ENCODE measurements around the gene WNT7B.

Gene WNT7B

DNA sequence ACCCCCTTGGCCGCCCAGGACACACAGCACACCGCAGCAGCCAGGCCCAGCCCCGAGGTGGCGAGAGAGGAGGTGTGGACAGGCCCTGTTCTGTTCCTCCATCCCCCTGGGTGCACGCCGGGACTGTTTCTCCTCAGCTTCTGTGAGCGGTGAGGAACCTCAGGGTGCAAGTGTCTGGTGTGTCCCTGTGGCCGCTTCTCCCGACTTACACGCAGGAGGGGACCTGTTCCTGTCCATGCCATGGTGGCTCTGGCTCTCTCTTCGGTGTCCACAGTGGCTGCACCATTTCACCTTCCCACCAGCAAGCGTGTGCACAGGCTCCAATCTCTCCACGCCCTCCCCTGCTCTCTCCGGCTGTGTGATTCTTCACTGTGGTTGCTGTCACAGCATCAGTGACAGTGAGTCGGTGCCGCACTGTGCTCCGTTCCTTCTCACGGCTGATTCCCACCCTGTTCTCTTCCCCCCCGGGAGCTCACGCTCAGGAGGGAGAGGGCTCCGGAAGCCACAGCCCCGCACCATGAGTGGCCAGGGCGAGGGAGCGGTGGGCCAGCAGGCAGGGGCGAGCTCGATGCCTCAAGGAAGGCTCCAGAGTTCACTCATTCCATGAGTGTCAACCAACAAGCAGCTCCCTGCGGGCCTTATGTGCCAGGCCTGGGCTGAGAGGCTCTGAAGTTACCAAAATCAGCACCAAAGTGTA, 18.6 kb upstream of the WNT7B start:
- no peak for DNase-seq (ENCODE audit: low read depth)

DNA sequence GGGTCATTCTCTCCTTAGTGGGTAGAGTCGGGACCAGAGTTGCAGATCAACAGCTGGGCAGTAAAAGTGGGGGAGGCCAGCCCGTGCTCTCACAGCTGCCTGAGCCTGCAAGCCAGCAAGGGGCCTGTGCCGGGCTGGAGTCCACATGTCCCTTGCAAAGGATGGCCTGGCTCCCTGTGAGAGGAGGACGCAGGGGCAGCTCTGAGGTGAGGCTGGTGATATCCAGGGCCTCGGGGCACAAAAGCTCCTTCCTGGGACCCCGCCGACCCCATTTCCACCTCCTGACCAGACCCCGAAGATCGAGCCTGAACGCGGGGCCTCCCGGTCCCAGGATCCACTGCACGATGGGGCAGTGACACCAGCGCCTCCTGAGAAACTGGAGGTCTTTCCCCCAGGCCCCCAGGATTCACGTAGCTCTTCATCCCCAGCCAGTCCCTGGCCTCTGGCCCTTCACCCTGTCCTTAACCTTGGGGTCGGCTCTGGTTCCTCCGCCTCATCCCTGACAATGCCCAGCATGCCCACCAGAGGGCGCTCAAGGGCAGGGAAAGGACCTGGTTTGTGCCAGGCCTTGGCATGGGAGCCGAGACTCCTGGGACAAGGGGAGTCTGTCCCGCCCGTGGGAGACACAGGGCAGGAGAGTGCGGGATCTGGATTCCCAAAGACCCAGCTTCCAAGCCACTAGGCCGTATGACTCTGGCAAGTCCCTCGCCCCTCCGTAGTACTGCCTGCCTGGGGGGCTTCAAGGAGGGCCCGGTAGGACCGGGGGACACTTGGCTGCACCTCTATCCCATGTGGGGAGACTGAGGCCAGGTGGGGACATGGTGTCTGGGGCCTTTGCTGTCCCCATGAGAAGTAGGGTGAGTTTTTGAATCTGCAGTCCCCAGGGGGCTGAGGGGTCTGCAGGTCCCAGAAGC, 17.8 kb upstream of the WNT7B start:
- peak; percentile 84 for DNase-seq (ENCODE audit: low read depth)

DNA sequence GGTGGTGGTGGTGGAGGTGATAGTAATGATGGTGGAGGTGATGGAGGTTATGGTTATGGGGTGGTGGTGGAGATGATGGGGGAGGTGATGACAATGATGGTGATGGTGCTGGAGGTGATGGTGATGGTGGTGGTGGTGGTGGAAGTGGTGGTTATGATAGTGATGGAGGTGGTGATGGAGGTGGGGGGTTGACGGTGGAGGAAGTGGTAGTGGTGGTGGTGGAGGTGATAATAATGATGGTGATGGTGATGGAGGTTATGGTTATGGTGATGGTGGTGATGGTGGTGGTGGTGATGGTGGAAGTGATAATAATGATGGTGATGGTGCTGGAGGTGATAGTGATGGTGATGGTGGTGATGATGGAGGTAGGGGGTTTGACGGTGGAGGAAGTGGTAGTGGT, 16.9 kb upstream of the WNT7B start:
- no peak for DNase-seq (ENCODE audit: low read depth)

DNA sequence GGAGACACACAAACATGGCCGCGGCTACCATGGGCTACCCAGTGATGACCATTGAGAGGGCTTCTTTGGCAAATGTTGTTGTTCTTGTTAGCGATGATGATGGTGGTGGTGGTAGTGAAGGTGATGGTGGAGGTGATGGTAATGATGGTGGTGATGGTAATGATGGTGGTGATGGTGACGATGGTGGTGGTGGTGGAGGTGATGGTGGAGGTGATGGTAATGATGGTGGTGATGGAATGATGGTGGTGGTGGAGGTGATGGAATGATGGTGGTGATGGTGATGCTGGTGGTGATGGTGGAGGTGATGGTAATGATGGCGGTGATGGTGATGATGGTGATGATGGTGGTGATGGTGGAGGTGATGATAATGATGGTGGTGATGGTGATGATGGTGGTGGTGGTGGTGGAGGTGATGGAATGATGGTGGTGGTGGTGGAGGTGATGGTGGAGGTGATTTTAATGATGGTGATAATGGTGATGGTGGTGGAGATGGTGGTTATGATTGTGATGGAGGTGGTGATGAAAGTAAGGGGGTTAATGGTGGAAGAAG, 16.3 kb upstream of the WNT7B start:
- DNase-seq (ENCODE audit: low read depth) = no peak

DNA sequence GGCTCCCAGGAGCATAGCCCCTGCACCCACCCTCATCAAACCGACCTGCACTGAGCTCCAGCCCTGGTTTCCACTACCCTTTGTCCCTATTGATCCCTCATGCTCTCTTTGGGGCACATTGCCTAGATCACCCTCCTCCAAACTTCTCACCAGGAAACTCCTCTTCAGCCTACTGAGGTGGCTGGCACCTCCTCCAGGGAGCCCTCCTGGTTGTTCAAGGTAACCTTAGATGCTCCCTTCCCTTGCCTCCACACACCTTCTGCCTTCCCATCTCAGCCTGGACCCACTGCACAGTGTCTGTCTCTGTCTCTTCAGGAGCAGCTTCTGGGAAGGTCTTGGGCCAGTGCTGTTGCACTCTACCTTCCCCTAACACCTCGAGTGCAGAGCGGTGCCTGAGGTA, 15.8 kb upstream of the WNT7B start:
- DNase-seq (ENCODE audit: low read depth) = no peak

DNA sequence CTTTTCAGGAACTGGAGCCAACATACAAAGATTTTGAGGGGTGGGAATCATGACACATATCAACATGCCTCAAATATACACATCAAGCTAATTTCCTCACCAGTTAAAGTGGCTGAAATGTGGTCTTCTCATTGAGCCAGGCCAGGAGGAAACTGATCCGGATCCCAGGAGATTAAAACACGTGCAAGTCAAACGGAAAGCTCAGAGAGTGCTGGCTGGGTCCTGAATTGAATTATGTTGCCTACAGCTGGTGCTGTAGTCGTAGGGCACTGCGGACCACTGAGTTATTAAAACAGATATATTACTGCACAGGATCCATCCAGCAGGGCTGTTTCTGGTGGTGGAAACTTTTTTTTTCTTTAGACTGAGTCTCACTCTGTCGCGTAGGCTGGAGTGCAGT, 14.1 kb upstream of the WNT7B start:
- DNase-seq (ENCODE audit: low read depth) = no peak

DNA sequence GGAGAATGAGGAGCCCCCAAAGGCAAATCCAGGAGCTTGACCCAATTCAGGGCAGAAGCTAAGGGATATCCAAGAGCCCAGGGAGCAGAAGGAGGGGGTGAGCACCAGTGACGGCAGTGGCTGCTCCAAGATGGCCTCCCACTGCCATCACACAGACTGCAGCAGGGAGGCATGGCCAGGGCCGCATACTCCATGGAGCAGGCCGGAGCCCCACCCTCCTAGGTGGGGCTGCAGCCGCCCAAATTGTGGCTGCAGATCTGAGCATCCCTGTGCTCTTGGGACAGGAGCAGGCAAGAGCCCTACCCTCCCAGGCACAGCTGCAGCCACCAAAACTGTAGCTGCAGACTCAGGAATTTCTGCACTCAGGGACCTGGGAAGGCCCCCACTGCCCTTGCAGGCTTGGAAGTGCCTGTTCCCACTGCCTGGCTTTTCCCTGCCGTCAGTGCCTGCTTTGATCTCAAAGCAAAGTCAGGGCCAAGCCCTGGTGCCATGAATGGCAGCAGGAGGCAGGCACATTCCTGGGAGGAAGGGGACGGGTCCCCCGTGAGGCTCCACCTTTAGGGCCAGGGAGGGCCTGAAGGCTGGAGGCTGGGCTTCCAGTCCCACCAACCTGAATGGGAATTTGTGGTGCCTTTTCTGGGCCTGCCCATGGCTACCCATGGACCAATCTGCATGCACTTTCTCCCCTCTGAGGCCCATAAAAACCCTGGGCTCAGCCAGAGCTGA, 10.3 kb upstream of the WNT7B start:
- DNase-seq (ENCODE audit: low read depth) = no peak

DNA sequence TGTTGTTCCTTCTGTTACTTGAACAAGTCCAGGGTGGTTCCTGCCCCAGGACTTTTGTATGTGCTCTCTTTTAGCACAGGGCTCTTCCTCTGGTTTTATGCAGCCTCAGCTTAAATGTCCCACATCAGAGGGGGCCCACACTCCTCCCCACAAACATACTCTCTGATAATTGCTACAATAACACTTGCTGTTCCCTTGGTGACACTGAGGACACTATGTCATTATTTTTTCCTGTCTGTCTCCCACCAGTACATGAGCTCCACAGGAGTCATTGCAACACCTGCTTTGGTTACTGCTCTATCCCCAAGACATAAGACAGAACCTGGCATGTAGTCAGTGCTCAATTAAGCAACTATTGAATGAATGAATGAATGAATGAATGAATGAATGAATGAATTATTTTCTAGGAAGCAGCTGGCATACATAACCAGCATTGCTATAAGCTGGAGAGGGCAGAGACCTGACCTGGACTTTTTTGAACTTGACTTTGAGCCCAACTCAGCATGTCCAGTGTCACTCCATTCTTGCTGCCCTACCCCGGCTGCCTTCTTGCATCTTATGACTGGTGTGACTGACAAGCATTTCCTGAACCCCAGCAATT, 7.5 kb upstream of the WNT7B start:
- no peak for DNase-seq (ENCODE audit: low read depth)

DNA sequence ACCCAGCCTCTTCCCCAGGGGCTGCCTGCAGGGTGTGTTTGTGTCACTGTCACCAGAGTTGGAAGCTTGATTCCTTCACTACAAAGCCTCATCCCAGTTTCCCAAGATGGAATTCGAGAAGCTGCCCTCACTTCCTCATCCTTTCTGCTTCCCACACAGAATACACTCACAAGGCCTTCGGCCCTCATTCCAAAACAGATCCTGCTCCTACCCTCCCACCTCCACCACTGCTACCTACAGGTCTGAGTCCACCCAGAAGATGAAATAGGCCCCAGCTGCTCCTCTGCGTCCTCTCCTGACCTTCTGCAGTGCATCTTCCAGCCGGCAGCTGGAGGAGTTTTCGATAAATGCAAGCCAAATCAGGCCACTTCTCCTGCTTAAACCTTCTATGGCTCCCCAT, 6.8 kb upstream of the WNT7B start:
- DNase-seq (ENCODE audit: low read depth) = no peak

DNA sequence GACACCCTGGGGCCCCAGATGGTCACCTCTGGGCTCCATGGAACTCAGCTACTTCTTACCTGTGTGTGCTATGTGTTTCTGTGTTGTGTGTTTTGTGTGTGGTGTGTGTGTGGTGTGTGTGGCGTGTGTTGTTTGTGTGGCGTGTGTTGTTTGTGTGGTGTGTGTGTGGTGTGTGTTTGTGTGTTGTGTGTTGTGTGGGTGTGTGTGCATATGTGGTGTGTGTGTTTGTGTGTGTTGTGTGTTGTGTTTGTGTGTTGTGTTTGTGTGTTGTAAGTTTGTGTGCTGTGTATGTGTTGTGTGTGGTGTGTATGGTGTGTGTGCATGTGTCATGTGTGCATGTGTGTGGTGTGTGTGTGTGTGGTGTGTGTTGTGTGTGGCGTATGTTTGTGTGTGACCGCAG, 3.8 kb upstream of the WNT7B start:
- no peak for DNase-seq (ENCODE audit: low read depth)

DNA sequence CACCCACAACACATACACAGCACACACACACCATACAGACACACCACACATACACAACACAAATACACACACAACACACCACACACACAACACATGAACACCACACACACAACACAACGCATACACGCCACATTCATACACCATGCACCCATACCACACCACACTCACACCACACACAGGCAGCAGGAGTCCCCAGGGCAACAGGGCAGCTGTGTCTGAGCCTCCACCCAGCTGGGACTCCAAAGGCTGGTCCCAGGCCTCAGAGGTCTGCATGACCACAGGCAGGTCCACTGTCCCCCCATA, 3.3 kb upstream of the WNT7B start:
- no peak for DNase-seq (ENCODE audit: low read depth)

DNA sequence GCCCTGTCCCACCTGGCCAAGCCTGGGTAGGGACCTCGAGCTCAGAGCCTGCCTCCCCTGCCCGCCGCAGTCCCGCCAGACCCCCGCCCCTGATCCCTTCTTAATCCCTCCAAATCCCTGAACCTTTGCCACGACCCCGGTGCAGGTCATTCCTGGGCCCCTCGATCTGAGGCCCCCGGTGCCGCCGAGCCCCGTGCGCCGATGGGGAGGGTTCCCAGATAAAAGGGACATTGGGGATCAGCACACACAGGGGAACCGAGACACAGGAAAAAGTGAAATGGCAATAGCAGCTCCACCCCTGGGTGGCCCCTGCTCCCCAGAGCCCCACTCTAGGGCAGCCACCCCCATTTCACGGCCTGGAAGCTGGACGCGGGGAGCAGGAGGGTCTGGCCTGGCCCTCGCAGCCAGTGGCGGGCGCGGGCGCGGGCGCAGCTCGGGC, 1.3 kb upstream of the WNT7B start:
- DNase-seq (ENCODE audit: low read depth) = no peak

DNA sequence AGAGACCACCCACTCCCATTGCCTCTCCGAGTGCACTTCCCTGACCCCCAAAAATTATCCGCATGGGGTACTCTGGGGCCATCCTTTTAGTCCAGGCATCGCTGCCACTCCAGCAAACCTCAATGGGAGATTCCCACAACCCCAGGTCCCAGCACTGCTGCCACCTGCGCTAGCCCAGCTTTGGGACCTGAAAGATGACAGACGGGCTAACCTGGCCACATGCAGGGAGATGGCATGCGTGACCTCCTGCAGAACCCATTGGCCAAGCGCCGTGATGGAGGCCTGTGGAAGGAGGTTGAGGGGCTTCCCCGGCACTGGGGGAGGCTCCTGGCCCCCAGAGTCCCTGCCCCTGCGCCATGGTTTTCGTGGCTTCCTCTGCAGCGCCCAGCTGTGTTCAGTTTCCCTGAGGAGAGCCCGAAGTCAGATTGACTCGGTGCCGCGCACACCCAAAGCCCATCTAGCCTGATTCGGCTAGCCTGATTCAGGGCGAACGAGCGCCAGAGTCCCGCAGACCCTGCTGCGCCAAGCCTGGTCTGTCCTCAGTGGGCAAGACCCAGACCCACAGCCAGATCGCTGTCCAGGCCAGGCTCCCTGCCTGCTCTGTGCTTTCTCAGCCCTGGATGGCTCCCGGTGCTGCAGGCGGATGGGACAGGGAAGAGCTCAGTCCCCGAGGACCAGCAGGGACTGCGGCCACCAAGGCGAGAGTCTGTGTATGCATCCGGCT, 751 bp upstream of the WNT7B start:
- no peak for DNase-seq (ENCODE audit: low read depth)

DNA sequence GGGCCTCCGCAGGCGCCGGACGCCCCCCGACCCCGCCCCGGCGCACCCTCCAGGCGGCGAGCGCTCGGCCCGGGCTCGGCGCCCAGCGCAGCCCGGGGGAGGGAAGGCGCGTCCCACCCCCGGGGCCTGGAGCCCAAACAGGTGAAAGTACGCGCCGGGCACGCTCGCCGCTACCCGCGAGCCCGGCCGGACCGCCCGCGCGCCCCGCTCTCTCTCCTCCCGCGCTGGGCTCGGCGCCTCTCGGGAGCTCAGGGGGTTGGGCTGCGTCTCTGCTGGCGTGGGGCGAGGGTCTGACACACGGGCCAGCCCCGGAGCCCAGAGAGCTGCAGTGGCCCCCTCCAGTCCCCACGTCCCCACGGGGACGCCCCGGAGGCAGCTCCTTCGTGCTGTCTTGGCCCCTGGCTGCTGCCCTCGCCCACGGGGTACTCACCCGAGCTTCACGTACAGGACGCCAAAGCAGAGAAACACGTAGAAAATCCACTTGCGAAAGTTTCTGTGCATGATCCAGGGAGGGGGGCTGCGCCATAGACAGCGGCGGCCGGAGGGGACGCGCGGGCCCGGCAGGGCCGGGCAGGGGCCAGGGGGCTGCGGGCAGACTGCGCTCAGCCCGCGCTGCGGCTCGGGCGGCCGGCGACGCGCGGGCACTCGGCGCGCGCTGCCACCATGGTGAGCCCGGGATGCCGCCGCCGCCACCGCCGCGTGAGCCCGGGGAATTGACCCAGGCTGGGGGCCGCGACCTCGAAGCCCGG, 534 bp downstream of the WNT7B start:
- DNase-seq (ENCODE audit: low read depth) = no peak

DNA sequence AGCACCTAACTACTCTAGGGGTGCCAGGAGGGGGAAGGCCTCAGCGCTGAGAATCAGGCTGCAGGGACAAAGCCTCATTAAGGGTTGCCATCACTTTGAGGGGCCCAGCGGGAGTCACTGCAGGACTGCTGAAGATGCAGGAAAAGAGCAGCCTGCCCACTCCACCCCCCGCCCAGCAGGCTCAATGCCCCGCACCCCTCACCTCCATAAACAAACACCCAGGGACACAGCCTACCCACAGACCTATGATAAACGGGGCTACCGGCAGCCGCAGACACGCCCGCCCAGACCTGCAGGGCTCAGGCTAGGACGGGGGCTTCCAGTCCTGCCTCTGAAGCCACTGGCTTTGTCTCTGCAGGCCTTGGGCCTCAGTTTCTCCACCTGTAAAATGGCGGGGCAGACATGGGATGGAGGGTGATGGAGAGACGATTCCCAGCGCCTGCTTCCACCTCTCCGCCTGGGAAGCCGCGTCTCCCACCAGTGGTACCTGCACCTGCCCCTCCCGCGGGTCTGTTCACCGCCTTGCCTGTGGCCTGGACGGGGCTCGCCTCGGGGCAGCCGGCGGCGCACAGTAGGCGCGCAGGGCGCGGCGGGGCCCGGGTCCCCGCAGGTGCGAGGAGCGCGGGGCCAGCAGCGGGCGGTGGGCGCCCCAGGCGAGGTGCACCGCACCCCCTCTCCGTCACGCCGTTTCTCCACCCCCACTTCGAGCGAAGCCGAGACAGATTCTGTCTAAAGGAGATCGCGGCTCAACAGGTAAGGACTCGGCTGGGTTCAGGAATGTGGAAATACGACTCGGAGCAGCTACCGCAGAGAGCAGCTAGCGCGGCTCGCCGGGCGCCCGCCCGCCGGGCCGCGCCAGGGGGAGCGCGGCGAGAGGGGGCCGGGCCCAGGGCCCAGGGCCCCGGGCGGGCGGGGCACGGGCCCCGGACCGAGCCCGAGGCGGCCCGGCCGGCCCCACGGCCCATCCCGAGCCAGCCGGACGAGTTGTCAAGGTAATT, 1.5 kb downstream of the WNT7B start:
- no peak for DNase-seq (ENCODE audit: low read depth)

DNA sequence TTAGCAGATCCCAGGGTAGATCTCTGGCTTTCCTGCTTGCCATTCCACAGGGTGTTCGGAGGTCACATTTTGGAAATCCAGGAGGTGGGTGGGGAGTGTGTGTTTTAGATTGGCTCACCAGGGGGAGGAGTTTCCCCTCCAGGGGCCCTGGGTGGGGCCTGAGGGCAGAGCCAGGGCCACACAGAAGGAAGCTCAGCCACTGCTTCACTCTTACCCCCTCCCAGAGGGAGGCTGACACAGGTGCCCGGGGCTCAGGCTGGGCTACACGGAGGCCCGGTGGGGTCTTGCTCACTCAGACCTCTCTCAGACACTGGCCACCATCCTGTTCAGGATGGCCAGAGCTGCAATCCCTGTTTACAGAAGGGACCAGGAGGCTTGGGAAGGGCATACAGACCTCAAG, 2.5 kb downstream of the WNT7B start:
- DNase-seq (ENCODE audit: low read depth) = no peak

DNA sequence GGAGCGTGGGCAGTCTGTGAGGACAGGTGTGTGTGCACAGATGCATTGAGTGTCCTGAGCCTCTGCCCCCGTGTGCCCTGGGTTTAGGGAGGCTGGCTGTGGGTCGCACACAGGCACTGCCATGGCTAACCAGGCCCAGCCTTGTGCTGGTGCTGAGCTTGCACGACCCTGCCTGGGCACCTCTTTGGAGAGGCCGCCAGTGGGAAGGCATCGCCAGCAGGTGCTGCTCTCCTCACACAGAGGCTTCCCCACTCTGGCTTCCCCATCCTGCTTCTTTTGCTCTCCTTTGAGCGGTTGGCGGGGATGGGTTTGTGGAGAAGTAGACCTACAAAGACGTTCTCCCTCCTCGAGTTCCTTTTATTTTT, 4.1 kb downstream of the WNT7B start:
- DNase-seq (ENCODE audit: low read depth) = no peak

DNA sequence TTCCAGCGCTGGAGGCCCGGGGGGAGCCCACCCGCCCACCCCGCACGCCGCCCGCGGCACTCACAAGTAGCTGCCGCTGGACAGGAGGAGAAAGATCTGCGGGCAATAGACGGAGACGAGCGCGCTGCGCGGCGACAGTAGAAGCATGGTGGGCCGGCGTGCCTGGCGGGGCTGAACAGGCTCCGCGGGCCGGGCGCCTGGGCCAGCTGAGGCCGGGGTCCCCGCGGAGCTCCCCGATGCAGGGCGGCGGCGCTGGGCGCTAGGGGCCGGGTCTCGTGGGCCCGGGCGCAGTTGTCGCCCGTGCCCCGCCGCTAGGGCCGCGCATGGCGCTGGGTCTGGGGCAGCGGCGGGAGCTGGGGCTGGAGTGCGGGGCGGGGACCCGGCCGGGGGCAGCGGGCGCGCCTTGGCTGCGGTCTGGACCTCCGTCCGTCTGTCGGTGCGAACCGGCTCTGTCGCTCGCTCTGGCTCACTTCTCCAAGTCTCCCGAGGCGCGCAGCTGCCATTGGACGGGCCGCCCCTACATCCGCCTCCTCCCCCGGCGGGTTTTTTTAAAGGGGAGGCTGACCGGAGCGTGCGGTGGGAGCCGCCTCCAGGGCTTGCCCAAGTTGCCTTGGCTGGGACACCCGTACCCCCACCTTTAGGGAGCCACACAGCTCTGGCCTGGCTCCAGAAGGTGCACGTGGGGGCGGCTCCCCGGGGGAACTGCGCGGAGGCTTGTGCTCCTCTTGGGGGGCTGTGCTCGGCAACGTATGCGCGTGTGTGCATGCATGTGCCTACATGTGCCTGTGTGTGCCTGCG, 4.7 kb downstream of the WNT7B start:
- DNase-seq (ENCODE audit: low read depth) = no peak

All from stimulated activated CD8-positive, alpha-beta memory T cell treated with anti-CD3 and anti-CD28 coated beads, Interleukin-15, amount 100 ng/mL, for 24 hours (primary cell).